ENCODE results near the gene ZBTB38.

DNA sequence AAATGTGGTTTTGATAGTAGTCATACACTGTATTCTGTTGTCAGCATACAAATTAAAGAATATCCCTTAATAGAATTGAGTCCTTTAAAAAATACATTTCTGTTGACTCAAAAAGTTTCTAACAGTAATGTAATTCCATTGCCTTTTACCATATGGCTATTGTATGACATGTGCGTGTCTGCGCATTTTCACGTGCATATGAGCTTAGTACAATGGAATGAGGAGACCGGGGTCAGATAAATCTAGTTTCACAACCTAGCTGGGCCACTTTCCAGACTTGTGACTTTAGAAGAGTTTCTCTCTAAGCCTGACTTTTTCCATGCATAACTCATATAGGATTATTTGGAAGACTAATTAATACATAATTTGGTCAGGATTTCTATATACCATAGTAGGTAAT lies 38.7 kb downstream of the ZBTB38 start:
- TF ChIP-seq, protein P1, sequence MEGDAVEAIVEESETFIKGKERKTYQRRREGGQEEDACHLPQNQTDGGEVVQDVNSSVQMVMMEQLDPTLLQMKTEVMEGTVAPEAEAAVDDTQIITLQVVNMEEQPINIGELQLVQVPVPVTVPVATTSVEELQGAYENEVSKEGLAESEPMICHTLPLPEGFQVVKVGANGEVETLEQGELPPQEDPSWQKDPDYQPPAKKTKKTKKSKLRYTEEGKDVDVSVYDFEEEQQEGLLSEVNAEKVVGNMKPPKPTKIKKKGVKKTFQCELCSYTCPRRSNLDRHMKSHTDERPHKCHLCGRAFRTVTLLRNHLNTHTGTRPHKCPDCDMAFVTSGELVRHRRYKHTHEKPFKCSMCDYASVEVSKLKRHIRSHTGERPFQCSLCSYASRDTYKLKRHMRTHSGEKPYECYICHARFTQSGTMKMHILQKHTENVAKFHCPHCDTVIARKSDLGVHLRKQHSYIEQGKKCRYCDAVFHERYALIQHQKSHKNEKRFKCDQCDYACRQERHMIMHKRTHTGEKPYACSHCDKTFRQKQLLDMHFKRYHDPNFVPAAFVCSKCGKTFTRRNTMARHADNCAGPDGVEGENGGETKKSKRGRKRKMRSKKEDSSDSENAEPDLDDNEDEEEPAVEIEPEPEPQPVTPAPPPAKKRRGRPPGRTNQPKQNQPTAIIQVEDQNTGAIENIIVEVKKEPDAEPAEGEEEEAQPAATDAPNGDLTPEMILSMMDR (IDR thresholded peaks at IDR 0.05): no peak
- TF ChIP-seq POLR2A (IDR thresholded peaks at IDR 0.05): no peak
